Measurements from ENCODE around the gene ZEB2.

The ZEB2 gene

GRCh38 chr2:144476682-144477081, 43.2 kb downstream of the ZEB2 start:
- Histone ChIP-seq H3K9ac (ENCODE audit: low read length) (no peak overlapping the region), H3K27me3 (ENCODE audit: low read length) (no peaks in the 10 kb centered on the region), H3K4me3 (ENCODE audit: insufficient read depth, low read length, poor library complexity, severe bottlenecking) (no peak overlapping the region), H3K9me2 (replicated peaks; ENCODE audit: insufficient read depth, low read length) (no peaks in the 10 kb centered on the region), H3K27ac (ENCODE audit: low read depth, low read length) (no peak overlapping the region), H3K79me2 (ENCODE audit: insufficient read depth, low read length) (no peaks in the 10 kb centered on the region), H3K4me2 (ENCODE audit: low read depth, low read length, poor library complexity, severe bottlenecking) (no peak overlapping the region), H4K20me1 (ENCODE audit: low read depth, low read length) (no peaks in the 10 kb centered on the region), H3K9me3 (ENCODE audit: insufficient read depth, low read length) (no peaks in the 10 kb centered on the region), H3K36me3 (ENCODE audit: low read length) (no peaks in the 10 kb centered on the region), H3F3A (ENCODE audit: insufficient read depth) (peaks cover 4% of the 10 kb centered on the region; the same call in 1 of the 2 replicates), H2AFZ (ENCODE audit: low read depth, low read length, severe bottlenecking) (no peak overlapping the region)
- TF ChIP-seq CTCF (IDR thresholded peaks at IDR 0.05; ENCODE audit: insufficient read depth, low read length, poor library complexity, severe bottlenecking) (no peak), EZH2phosphoT487 (conservative IDR thresholded peaks at IDR 0.05; ENCODE audit: low read length) (no peak)

DNA sequence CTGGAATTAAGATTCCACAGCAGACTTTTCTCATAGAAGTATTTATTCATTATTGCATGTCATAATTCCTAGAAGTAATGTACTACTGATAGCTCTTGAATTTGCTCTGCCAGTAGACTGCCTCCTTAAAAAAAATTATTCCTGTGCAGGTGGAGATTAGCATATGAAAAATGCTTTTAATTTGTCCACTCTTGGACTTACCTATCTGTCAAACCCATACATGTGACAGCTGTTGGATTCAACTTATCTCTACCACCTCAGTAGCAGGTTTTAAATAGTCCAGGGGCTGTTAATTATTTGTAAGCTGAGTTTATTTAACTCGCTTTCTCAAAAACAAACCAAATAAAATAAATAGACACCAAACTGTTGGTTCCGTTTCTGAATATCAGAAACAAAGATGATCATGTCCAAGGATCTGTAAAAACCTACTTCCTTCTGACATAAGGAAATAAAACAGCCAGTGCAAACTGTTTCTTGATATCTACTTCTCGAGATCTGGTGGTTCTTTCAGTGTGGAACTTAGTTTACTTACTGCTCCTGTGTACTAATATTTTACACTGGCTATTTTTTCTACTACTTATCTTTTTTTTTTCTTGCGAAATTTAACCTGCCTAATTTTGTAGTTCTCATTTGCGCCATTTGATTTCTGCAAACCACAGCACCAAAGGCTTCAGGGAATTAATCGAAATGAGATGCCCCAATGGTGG, 44.2 kb downstream of the ZEB2 start:
- no peak overlapping the region for H3K4me3 ChIP-seq (ENCODE audit: insufficient read depth, low read length, poor library complexity, severe bottlenecking)
- no peaks in the 10 kb centered on the region for H3K27me3 ChIP-seq (ENCODE audit: low read length)
- H3F3A ChIP-seq (ENCODE audit: insufficient read depth): peaks cover 7% of the 10 kb centered on the region; the same call in 1 of the 2 replicates
- no peak overlapping the region for H2AFZ ChIP-seq (ENCODE audit: low read depth, low read length, severe bottlenecking)
- no peak for TF ChIP-seq EZH2phosphoT487 (conservative IDR thresholded peaks at IDR 0.05; ENCODE audit: low read length)
- TF ChIP-seq CTCF (IDR thresholded peaks at IDR 0.05; ENCODE audit: insufficient read depth, low read length, poor library complexity, severe bottlenecking): no peak
- H3K27ac ChIP-seq (ENCODE audit: low read depth, low read length): no peak overlapping the region
- no peaks in the 10 kb centered on the region for H4K20me1 ChIP-seq (ENCODE audit: low read depth, low read length)
- no peaks in the 10 kb centered on the region for H3K9me3 ChIP-seq (ENCODE audit: insufficient read depth, low read length)
- H3K9ac ChIP-seq (ENCODE audit: low read length): no peak overlapping the region
- H3K79me2 ChIP-seq (ENCODE audit: insufficient read depth, low read length): no peaks in the 10 kb centered on the region
- no peaks in the 10 kb centered on the region for H3K9me2 ChIP-seq (replicated peaks; ENCODE audit: insufficient read depth, low read length)
- H3K36me3 ChIP-seq (ENCODE audit: low read length): no peaks in the 10 kb centered on the region
- H3K4me2 ChIP-seq (ENCODE audit: low read depth, low read length, poor library complexity, severe bottlenecking): no peak overlapping the region

DNA sequence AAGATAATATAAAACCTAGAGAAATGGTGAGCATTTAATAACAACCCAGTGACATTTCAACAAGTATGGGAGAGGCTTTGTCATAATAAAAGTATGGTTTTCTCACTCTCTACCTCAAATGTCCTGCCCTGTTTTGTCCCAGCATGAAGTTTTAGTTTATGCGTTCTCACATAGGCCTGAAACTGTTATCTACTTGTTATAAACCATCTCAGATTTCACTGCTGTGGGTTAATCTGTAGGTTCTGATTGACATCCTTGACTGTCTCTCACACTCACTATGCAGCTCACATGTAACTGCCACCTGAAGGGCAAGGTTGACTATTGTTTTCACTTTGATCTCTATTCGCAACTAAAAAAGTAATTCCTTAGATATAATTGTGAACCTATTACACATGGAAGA, 44.9 kb downstream of the ZEB2 start:
- Histone ChIP-seq H3K79me2 (ENCODE audit: insufficient read depth, low read length) (no peaks in the 10 kb centered on the region), H3K27ac (ENCODE audit: low read depth, low read length) (no peak overlapping the region), H3K9me3 (ENCODE audit: insufficient read depth, low read length) (no peaks in the 10 kb centered on the region), H3K36me3 (ENCODE audit: low read length) (no peaks in the 10 kb centered on the region), H3F3A (ENCODE audit: insufficient read depth) (peaks cover 7% of the 10 kb centered on the region; the same call in 1 of the 2 replicates), H3K9me2 (replicated peaks; ENCODE audit: insufficient read depth, low read length) (no peaks in the 10 kb centered on the region), H3K27me3 (ENCODE audit: low read length) (no peaks in the 10 kb centered on the region), H3K4me3 (ENCODE audit: insufficient read depth, low read length, poor library complexity, severe bottlenecking) (no peak overlapping the region), H3K9ac (ENCODE audit: low read length) (no peak overlapping the region), H4K20me1 (ENCODE audit: low read depth, low read length) (no peaks in the 10 kb centered on the region), H3K4me2 (ENCODE audit: low read depth, low read length, poor library complexity, severe bottlenecking) (no peak overlapping the region), H2AFZ (ENCODE audit: low read depth, low read length, severe bottlenecking) (no peak overlapping the region)
- TF ChIP-seq CTCF (IDR thresholded peaks at IDR 0.05; ENCODE audit: insufficient read depth, low read length, poor library complexity, severe bottlenecking): no peak
- TF ChIP-seq EZH2phosphoT487 (conservative IDR thresholded peaks at IDR 0.05; ENCODE audit: low read length): no peak

Data from SU-DHL-6 (cell line).